GM12878 (cell line): Measurements from ENCODE around the gene CRACDL. TPM values are rescaled to one million over a fixed set of nuclear protein-coding genes. Genes with fewer than 3 reads are reported as not detected.
A peak's percentile ranks its signal among the peaks of the same experiment; 100 is the strongest.

Source experiments
- ATAC-seq: fragments of 200-7000 bp; cut with Tn5 transposase; 3 replicates; pipeline ENCODE4 v1.9.1; 2020; ENCODE audit warnings: mild to moderate bottlenecking, moderate library complexity
- BruUV-seq: library from RNA; stranded (reverse); fragments of 400-500 nt; replicated peaks from 2 replicates; lab custom pipeline; 2021; lab: Mats Ljungman, UMichigan
- CTCF ChIA-PET: fragments of 300-600 bp; sonication (Branson Sonifier 250); formaldehyde crosslinking; extraction: SDS; loops from one replicate; lab custom pipeline; 2021; ENCODE audit warnings: inconsistent platforms; lab: Yijun Ruan, JAX
- POLR2A ChIA-PET: fragments of 350-600 bp; formaldehyde crosslinking; extraction: SDS; loops from one replicate; lab custom pipeline; 2021; ENCODE audit warnings: inconsistent platforms; lab: Charles Lee
- RAD21 ChIA-PET: fragments of 300-600 bp; sonication (Branson Sonifier 250); formaldehyde crosslinking; loops from one replicate; lab custom pipeline; 2023; ENCODE audit warnings: antibody characterized with exemption; ENCODE audit not compliant: unreplicated experiment; lab: Charles Lee
- SMC1A ChIA-PET: fragments of 300-600 bp; sonication (Branson Sonifier 250); formaldehyde crosslinking; loops from one replicate; lab custom pipeline; 2023; ENCODE audit not compliant: unreplicated experiment, uncharacterized antibody; lab: Charles Lee
- DNase-seq: peaks from one replicate; pipeline ENCODE4 v3.0.0-alpha.2; 2011; ENCODE audit warnings: low read depth, low spot score
- FAIRE-seq: peaks from 3 replicates; lab custom pipeline; 2011; peaks lifted over from hg19 to GRCh38; lab: Jason Lieb, UNC
- H2AFZ ChIP-seq: 2 replicates; pipeline ENCODE4 v1.6.0; 2011; ENCODE audit warnings: low read depth, low read length, control low read depth; ENCODE audit not compliant: control insufficient read depth
- H3K27ac ChIP-seq: 2 replicates; pipeline ENCODE4 v1.5.1; 2011; ENCODE audit warnings: control low read depth; ENCODE audit not compliant: control insufficient read depth, insufficient read depth
- H3K27me3 ChIP-seq, 2 experiments: replicated peaks in 1 of 2; 2 replicates each; pipeline versions ENCODE4 v1.6.0 to v1.6.1; 2011; ENCODE audit warnings: low read length in 1 of 2; ENCODE audit not compliant: control insufficient read depth in 2 of 2, insufficient read depth in 2 of 2
- H3K36me3 ChIP-seq, 2 experiments: 2 replicates each; pipeline ENCODE4 v1.5.1; 2011; ENCODE audit warnings: low read length in 1 of 2; ENCODE audit not compliant: control insufficient read depth in 2 of 2, insufficient read depth in 2 of 2
- H3K4me1 ChIP-seq: 2 replicates; pipeline ENCODE4 v1.6.1; 2011; ENCODE audit warnings: mild to moderate bottlenecking, low read length, moderate library complexity, mixed read lengths; ENCODE audit not compliant: control insufficient read depth, insufficient read depth
- H3K4me2 ChIP-seq: 2 replicates; pipeline ENCODE4 v1.6.0; 2011; ENCODE audit warnings: control low read depth; ENCODE audit not compliant: control insufficient read depth, insufficient read depth
- H3K4me3 ChIP-seq: fragments of 200-600 bp; sonication (generic); 2 replicates; pipeline ENCODE4 v1.5.1; 2016
- H3K79me2 ChIP-seq: 2 replicates; pipeline ENCODE4 v1.6.0; 2011; ENCODE audit warnings: low read length; ENCODE audit not compliant: control insufficient read depth, insufficient read depth
- H3K9ac ChIP-seq: 2 replicates; pipeline ENCODE4 v1.8.0; 2011; ENCODE audit warnings: low read length, control low read depth, mixed read lengths; ENCODE audit not compliant: control insufficient read depth, insufficient read depth
- H3K9me3 ChIP-seq: replicated peaks from 3 replicates; pipeline ENCODE4 v1.5.1; 2011; ENCODE audit warnings: mild to moderate bottlenecking, low read length; ENCODE audit not compliant: control insufficient read depth, insufficient read depth
- H4K20me1 ChIP-seq: 2 replicates; pipeline ENCODE4 v1.6.0; 2011; ENCODE audit not compliant: control insufficient read depth, insufficient read depth
- BMI1 ChIP-seq: fragments of 450-650 bp; IDR thresholded peaks from 2 replicates; pipeline ENCODE4 v1.6.1; 2016; ENCODE audit warnings: mild to moderate bottlenecking, moderate library complexity, borderline replicate concordance
- CREM ChIP-seq: IDR thresholded peaks from 2 replicates; pipeline ENCODE4 v1.6.1; 2014; ENCODE audit warnings: antibody characterized with exemption, low read depth
- FOXK2 ChIP-seq: fragments of 450-650 bp; IDR thresholded peaks from 2 replicates; pipeline ENCODE4 v1.6.1; 2017; ENCODE audit warnings: mild to moderate bottlenecking, moderate library complexity
- HDAC6 ChIP-seq: fragments of 200-600 bp; sonication (generic); IDR thresholded peaks from one replicate; pipeline ENCODE4 v1.8.0; 2017; ENCODE audit warnings: antibody characterized with exemption; ENCODE audit not compliant: unreplicated experiment
- NFXL1 ChIP-seq: fragments of 450-650 bp; IDR thresholded peaks from 2 replicates; pipeline ENCODE4 v1.6.1; 2017; ENCODE audit warnings: antibody characterized with exemption, mild to moderate bottlenecking, borderline replicate concordance
- SMC3 ChIP-seq: IDR thresholded peaks from 2 replicates; pipeline ENCODE4 v1.6.1; 2011; ENCODE audit warnings: low read length, improper control_type of control experiment, borderline replicate concordance
- ZNF24 ChIP-seq: fragments of 450-650 bp; IDR thresholded peaks from 2 replicates; pipeline ENCODE4 v1.6.1; 2017; ENCODE audit warnings: antibody characterized with exemption, mild to moderate bottlenecking
- ZSCAN29 ChIP-seq: fragments of 450-650 bp; IDR thresholded peaks from 2 replicates; pipeline ENCODE4 v1.6.1; 2017; ENCODE audit warnings: mild to moderate bottlenecking, moderate library complexity
- WGBS: methylation state at CpG from one replicate; pipeline ENCODE4 v1.1.6; 2016; ENCODE audit warnings: low lambda C conversion rate; ENCODE audit not compliant: insufficient replicate concordance, insufficient coverage; ENCODE audit errors: missing lambda C conversion rate; 5-methylcytosine and 5-hydroxymethylcytosine counted together
- in situ Hi-C: fragments of 300-500 bp; cut with MboI; formaldehyde crosslinking; loops from 9 replicates; pipeline ENCODE4 v1.14.3; 2018; ENCODE audit warnings: mixed read lengths
- intact Hi-C: fragments of 100-400 bp; cut with micrococcal nuclease; formaldehyde crosslinking; loops from one replicate; pipeline ENCODE4 v1.14.2; 2022; ENCODE audit not compliant: unreplicated experiment
- polyA plus RNA-seq, 11 experiments: library from polyadenylated mRNA; depleted of rRNA in 4 of 11; unstranded in 6 of 11; stranded (reverse) in 5 of 11; fragments of >200 nt; fragmentation: Nextera tagmentation in 4 of 11; fragmentation: Illumina TruSeq in 1 of 11; extraction: Ambion mirVana in 4 of 11; extraction: Trizol in 1 of 11; gene quantifications; 1 replicate in 1 of 11; 2 replicates in 10 of 11; pipeline versions ENCODE4 v1.2.1 to v1.2.3, GENCODE V29; 2011 to 2016; ENCODE audit warnings: inconsistent platforms in 2 of 11, missing spikeins in 2 of 11, low read depth in 1 of 11
- total RNA-seq, 4 experiments: library from RNA; depleted of rRNA in 3 of 4; stranded (reverse); fragments of >200 nt in 3 of 4; fragmentation: Illumina TruSeq in 1 of 4; extraction: Trizol in 1 of 4; gene quantifications; 2 replicates each; pipeline versions ENCODE4 v1.2.1 to v1.2.3, GENCODE V29; 2013 to 2021
- TF ChIP-seq, protein P1 (sequence below): fragments of 150-350 bp; IDR thresholded peaks from 2 replicates; pipeline ENCODE4 v1.6.1; 2016; ENCODE audit warnings: low read depth, low read length
- TF ChIP-seq, protein P2 (sequence below): fragments of 450-650 bp; IDR thresholded peaks from 2 replicates; pipeline ENCODE4 v1.6.1; 2017; ENCODE audit warnings: low read depth, mild to moderate bottlenecking, moderate library complexity
- TF ChIP-seq, protein P3 (sequence below): fragments of 150-350 bp; IDR thresholded peaks from 2 replicates; pipeline ENCODE4 v1.6.1; 2014; ENCODE audit warnings: mild to moderate bottlenecking, low read depth, low read length

The CRACDL gene
- total and polyA plus RNA-seq, 10 of the 15 experiments (the other 5 are each of a cell fraction or from before 2014, with no cell fraction given) = 0.03 to 0.72 (median 0.14) TPM

DNA sequence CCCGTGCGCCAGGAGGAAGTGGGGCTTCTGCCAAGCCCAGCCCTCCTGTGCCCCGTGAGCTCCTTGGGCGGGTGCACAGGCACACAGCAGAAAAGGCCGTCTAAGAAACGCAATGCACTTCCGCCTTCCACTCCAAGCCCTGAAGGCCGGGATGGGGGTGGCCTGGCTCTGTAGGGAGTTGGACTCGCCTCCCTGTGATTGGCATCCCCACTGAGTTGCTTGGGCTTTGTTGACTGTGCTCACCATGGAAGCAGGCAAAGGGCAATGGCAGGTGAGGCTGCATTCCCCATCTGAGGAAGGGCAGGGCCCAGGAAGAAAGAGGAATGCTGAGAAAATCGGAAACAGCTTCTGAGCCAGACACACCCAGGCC, 66.8 kb downstream of the CRACDL start:
- ChIA-PET POLR2A (no interaction called here), RAD21 (no interaction called here), CTCF (no interaction called here), SMC1A (interaction anchor here (1.3 kb wide), 1 partner anchor 197 kb away, joined by 3 read pairs; no protein-coding TSS in a partner anchor)
- WGBS = 80% methylated on average over 10 of the region's 10 CpGs
- H3K9me3 ChIP-seq = no peaks in the 10 kb centered on the region
- ATAC-seq (no peak), FAIRE-seq (no peak), DNase-seq (no peak)
- no peak for TF ChIP-seq ZNF24
- TF ChIP-seq CREM = no peak
- no peak for TF ChIP-seq NFXL1
- TF ChIP-seq, protein P1, sequence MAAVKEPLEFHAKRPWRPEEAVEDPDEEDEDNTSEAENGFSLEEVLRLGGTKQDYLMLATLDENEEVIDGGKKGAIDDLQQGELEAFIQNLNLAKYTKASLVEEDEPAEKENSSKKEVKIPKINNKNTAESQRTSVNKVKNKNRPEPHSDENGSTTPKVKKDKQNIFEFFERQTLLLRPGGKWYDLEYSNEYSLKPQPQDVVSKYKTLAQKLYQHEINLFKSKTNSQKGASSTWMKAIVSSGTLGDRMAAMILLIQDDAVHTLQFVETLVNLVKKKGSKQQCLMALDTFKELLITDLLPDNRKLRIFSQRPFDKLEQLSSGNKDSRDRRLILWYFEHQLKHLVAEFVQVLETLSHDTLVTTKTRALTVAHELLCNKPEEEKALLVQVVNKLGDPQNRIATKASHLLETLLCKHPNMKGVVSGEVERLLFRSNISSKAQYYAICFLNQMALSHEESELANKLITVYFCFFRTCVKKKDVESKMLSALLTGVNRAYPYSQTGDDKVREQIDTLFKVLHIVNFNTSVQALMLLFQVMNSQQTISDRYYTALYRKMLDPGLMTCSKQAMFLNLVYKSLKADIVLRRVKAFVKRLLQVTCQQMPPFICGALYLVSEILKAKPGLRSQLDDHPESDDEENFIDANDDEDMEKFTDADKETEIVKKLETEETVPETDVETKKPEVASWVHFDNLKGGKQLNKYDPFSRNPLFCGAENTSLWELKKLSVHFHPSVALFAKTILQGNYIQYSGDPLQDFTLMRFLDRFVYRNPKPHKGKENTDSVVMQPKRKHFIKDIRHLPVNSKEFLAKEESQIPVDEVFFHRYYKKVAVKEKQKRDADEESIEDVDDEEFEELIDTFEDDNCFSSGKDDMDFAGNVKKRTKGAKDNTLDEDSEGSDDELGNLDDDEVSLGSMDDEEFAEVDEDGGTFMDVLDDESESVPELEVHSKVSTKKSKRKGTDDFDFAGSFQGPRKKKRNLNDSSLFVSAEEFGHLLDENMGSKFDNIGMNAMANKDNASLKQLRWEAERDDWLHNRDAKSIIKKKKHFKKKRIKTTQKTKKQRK = no peak
- TF ChIP-seq, protein P2, sequence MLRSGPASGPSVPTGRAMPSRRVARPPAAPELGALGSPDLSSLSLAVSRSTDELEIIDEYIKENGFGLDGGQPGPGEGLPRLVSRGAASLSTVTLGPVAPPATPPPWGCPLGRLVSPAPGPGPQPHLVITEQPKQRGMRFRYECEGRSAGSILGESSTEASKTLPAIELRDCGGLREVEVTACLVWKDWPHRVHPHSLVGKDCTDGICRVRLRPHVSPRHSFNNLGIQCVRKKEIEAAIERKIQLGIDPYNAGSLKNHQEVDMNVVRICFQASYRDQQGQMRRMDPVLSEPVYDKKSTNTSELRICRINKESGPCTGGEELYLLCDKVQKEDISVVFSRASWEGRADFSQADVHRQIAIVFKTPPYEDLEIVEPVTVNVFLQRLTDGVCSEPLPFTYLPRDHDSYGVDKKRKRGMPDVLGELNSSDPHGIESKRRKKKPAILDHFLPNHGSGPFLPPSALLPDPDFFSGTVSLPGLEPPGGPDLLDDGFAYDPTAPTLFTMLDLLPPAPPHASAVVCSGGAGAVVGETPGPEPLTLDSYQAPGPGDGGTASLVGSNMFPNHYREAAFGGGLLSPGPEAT = no peak
- TF ChIP-seq HDAC6 = no peak
- TF ChIP-seq SMC3 = no peak
- TF ChIP-seq FOXK2 = no peak
- TF ChIP-seq ZSCAN29 = no peak
- no peak for TF ChIP-seq BMI1
- TF ChIP-seq, protein P3, sequence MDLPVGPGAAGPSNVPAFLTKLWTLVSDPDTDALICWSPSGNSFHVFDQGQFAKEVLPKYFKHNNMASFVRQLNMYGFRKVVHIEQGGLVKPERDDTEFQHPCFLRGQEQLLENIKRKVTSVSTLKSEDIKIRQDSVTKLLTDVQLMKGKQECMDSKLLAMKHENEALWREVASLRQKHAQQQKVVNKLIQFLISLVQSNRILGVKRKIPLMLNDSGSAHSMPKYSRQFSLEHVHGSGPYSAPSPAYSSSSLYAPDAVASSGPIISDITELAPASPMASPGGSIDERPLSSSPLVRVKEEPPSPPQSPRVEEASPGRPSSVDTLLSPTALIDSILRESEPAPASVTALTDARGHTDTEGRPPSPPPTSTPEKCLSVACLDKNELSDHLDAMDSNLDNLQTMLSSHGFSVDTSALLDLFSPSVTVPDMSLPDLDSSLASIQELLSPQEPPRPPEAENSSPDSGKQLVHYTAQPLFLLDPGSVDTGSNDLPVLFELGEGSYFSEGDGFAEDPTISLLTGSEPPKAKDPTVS = no peak
- H3K27ac ChIP-seq = no peak overlapping the region
- H3K36me3 ChIP-seq = no peaks in the 10 kb centered on the region
- H4K20me1 ChIP-seq = no peaks in the 10 kb centered on the region
- in situ Hi-C loops = no loop called here
- no peaks in the 10 kb centered on the region; the same call in 1 of the 2 replicates for H3K4me1 ChIP-seq
- BruUV-seq = no TSS peak
- H3K79me2 ChIP-seq = no peaks in the 10 kb centered on the region
- H3K4me2 ChIP-seq = no peak overlapping the region; the same call in 1 of the 2 replicates
- no peak overlapping the region for H3K9ac ChIP-seq
- H2AFZ ChIP-seq = peak overlapping the region; percentile 49; the same call in 1 of the 2 replicates
- H3K4me3 ChIP-seq = no peak overlapping the region
- intact Hi-C loops = no loop called here
- H3K27me3 ChIP-seq = no peaks in the 10 kb centered on the region
